Natural killer cell (primary cell): Measurements from ENCODE around the gene ATP5F1A. TPM values are rescaled to one million over a fixed set of nuclear protein-coding genes. Genes with fewer than 3 reads are reported as not detected.

Experiments
- ATAC-seq, 3 donors: fragments of 150-1000 bp in 2 of 3; fragments of 200-7000 bp in 1 of 3; cut with Tn5 transposase; 1 replicate in 1 of 3; 2 replicates in 2 of 3; pipeline ENCODE4 v1.10.0; 2021; ENCODE audit warnings: mild to moderate bottlenecking in 2 of 3, moderate library complexity in 2 of 3
- DNase-seq, 2 donors: peaks; one replicate each; pipeline versions ENCODE4 v3.0.0 to v3.0.0-alpha.2; 2013 to 2021; ENCODE audit warnings: mixed read lengths in 1 of 2
- H3K27ac ChIP-seq: one replicate; pipeline ENCODE4 v1.5.1; 2013; ENCODE audit warnings: mild to moderate bottlenecking, low read length
- H3K27me3 ChIP-seq: one replicate; pipeline ENCODE4 v1.6.1; 2013; ENCODE audit warnings: low read length; ENCODE audit not compliant: control insufficient read depth, insufficient read depth
- H3K36me3 ChIP-seq: one replicate; pipeline ENCODE4 v1.6.1; 2013; ENCODE audit warnings: low read length; ENCODE audit not compliant: control insufficient read depth, insufficient read depth
- H3K4me1 ChIP-seq: one replicate; pipeline ENCODE4 v1.6.1; 2013; ENCODE audit warnings: low read length; ENCODE audit not compliant: control insufficient read depth, insufficient read depth
- H3K4me3 ChIP-seq: one replicate; pipeline ENCODE4 v1.5.1; 2013; ENCODE audit warnings: low read length
- H3K9me3 ChIP-seq: one replicate; pipeline ENCODE4 v1.6.1; 2013; ENCODE audit warnings: low read length; ENCODE audit not compliant: control insufficient read depth, insufficient read depth
- H3K27ac Mint-ChIP-seq, 2 donors: one replicate each; pipeline ENCODE4 v1.8.0; 2022; ENCODE audit warnings: mild to moderate bottlenecking in 2 of 2, mixed read lengths in 2 of 2, moderate library complexity in 1 of 2
- H3K27me3 Mint-ChIP-seq, 2 donors: one replicate each; pipeline ENCODE4 v1.8.0; 2022; ENCODE audit warnings: low read depth in 2 of 2, mixed read lengths in 2 of 2
- H3K36me3 Mint-ChIP-seq: one replicate; pipeline ENCODE4 v1.8.0; 2022; ENCODE audit warnings: mixed read lengths
- H3K4me1 Mint-ChIP-seq, 2 donors: one replicate each; pipeline ENCODE4 v1.8.0; 2022; ENCODE audit warnings: mixed read lengths in 2 of 2
- H3K4me3 Mint-ChIP-seq: one replicate; pipeline ENCODE4 v1.8.0; 2022; ENCODE audit warnings: mild to moderate bottlenecking, moderate library complexity, mixed read lengths
- H3K9me3 Mint-ChIP-seq, 2 donors: one replicate each; pipeline ENCODE4 v1.8.0; 2022; ENCODE audit warnings: mixed read lengths in 2 of 2
- WGBS: methylation state at CpG from one replicate; pipeline ENCODE4 v1.1.7; 2013; ENCODE audit warnings: missing lambda C conversion rate; ENCODE audit not compliant: insufficient coverage; 5-methylcytosine and 5-hydroxymethylcytosine counted together
- intact Hi-C: fragments of 100-400 bp; cut with micrococcal nuclease; formaldehyde crosslinking; loops from one replicate; pipeline ENCODE4 v1.14.2; 2022
- total RNA-seq, 4 donors: library from RNA; stranded (reverse); fragments of 120-200 nt in 1 of 4; gene quantifications; one replicate each; pipeline versions ENCODE4 v1.2.3 to v1.2.4, GENCODE V29; 2013 to 2022
- TF ChIP-seq, protein P1 (sequence below): fragments of 200-600 bp; IDR thresholded peaks from one replicate; pipeline ENCODE4 v1.8.0; 2022; ENCODE audit warnings: antibody characterized with exemption

ATP5F1A gene
- total RNA-seq, 3 donors from 2014 or later (not counting 1 experiment from before 2014, with no cell fraction given): 209 to 218 (median 218) TPM

DNA sequence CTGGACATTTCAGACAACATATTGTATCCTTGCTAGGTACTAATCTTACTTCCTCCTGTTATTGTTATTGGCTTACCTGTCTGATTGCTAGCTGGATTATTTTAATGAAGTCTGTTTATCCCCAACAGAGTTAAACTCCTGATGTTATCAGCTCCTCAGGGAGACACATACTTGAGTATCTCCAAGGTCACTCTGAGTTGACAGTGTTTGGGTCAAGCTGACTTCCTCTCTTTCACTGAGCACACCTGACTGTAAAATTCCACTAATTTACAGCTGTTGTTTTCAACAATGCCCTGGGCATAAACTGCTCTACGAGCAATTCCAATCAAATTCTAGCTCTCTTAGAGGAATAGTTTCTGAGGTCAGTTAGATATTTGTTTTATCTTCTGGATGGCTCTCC, 15.7 kb upstream of the ATP5F1A start:
- H3K27ac ChIP-seq: no peak overlapping the region
- TF ChIP-seq, protein P1, sequence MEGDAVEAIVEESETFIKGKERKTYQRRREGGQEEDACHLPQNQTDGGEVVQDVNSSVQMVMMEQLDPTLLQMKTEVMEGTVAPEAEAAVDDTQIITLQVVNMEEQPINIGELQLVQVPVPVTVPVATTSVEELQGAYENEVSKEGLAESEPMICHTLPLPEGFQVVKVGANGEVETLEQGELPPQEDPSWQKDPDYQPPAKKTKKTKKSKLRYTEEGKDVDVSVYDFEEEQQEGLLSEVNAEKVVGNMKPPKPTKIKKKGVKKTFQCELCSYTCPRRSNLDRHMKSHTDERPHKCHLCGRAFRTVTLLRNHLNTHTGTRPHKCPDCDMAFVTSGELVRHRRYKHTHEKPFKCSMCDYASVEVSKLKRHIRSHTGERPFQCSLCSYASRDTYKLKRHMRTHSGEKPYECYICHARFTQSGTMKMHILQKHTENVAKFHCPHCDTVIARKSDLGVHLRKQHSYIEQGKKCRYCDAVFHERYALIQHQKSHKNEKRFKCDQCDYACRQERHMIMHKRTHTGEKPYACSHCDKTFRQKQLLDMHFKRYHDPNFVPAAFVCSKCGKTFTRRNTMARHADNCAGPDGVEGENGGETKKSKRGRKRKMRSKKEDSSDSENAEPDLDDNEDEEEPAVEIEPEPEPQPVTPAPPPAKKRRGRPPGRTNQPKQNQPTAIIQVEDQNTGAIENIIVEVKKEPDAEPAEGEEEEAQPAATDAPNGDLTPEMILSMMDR: no peak
- Mint-ChIP-seq H3K4me1 (peaks cover 0 to 6% of the 10 kb centered on the region in 2 donors), H3K27ac (no peak overlapping the region), H3K4me3 (no peak overlapping the region), H3K9me3 (no peaks in the 10 kb centered on the region), H3K27me3 (no peaks in the 10 kb centered on the region), H3K36me3 (no peaks in the 10 kb centered on the region)
- no peaks in the 10 kb centered on the region for H3K27me3 ChIP-seq
- H3K4me3 ChIP-seq: no peak overlapping the region
- DNase-seq (no peak), ATAC-seq (no peak)
- H3K9me3 ChIP-seq: no peaks in the 10 kb centered on the region
- no peaks in the 10 kb centered on the region for H3K4me1 ChIP-seq
- WGBS: no CpG with 5 or more reads among the region's 1 CpG
- H3K36me3 ChIP-seq: peaks cover 13% of the 10 kb centered on the region
- intact Hi-C loops: no loop called here

DNA sequence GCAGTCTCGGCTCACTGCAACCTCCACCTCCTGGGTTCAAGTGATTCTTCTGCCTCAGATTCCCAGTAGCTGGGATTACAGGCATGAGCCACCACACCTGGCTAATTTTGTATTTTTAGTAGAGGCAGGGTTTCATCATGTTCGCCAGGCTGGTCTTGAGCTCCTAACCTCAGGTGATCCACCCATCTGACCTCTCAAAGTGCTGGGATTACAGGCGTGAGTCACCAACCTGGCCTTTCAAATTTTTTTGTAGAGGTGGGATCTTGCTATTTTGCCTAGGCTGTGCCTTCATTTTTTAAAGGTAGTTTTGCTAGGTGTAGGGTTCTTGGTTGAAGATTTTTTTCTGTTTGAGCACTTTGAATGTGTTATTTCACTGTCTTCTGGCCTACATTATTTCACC, 12.3 kb upstream of the ATP5F1A start:
- H3K4me1 Mint-ChIP-seq: peaks cover 0 to 5% of the 10 kb centered on the region in 2 donors
- Histone ChIP-seq H3K27me3 (no peaks in the 10 kb centered on the region), H3K4me3 (no peak overlapping the region), H3K27ac (no peak overlapping the region), H3K36me3 (peaks cover 13% of the 10 kb centered on the region), H3K4me1 (no peaks in the 10 kb centered on the region), H3K9me3 (no peaks in the 10 kb centered on the region)
- ATAC-seq: no peak
- intact Hi-C loops: no loop called here
- no peaks in the 10 kb centered on the region for H3K36me3 Mint-ChIP-seq
- H3K27ac Mint-ChIP-seq: no peak overlapping the region
- no peaks in the 10 kb centered on the region for H3K9me3 Mint-ChIP-seq
- TF ChIP-seq, protein P1: no peak
- no peaks in the 10 kb centered on the region for H3K27me3 Mint-ChIP-seq
- no peak for DNase-seq
- 96% methylated on average over 3 of the region's 3 CpGs for WGBS
- no peak overlapping the region for H3K4me3 Mint-ChIP-seq

DNA sequence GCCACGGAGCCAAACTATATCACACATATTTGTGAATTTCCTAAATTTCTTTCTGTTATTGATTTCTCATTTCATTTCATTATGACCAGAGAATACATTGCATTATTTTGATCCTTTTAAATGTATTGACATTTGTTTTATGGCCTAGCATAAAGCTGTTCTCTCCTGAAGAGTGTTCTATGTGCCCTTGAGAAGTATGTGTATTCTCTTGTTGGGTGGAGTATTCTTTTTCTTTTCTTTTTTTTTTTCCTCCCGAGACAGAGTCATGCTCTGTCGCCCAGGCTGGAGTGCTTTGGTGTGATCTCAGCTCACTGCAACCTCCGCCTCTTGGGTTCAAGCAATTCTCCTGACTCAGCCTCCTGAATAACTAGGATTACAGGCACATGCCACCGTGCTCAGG, 11.3 kb upstream of the ATP5F1A start:
- Histone ChIP-seq H3K9me3 (no peaks in the 10 kb centered on the region), H3K36me3 (peaks cover 8% of the 10 kb centered on the region), H3K4me1 (peaks cover 2% of the 10 kb centered on the region), H3K27me3 (no peaks in the 10 kb centered on the region), H3K27ac (no peak overlapping the region), H3K4me3 (no peak overlapping the region)
- H3K27ac Mint-ChIP-seq: peak overlapping the region in 1 of 2 donors; percentile 23
- ATAC-seq (no peak), DNase-seq (no peak)
- intact Hi-C loops: no loop called here
- no peaks in the 10 kb centered on the region for H3K9me3 Mint-ChIP-seq
- H3K36me3 Mint-ChIP-seq: no peaks in the 10 kb centered on the region
- 97% methylated on average over 5 of the region's 5 CpGs for WGBS
- no peaks in the 10 kb centered on the region for H3K27me3 Mint-ChIP-seq
- TF ChIP-seq, protein P1: no peak
- H3K4me1 Mint-ChIP-seq: peaks cover 9 to 13% of the 10 kb centered on the region in 2 donors
- H3K4me3 Mint-ChIP-seq: no peak overlapping the region
